Measurements from ENCODE around the gene FLNC.

FLNC gene

DNA sequence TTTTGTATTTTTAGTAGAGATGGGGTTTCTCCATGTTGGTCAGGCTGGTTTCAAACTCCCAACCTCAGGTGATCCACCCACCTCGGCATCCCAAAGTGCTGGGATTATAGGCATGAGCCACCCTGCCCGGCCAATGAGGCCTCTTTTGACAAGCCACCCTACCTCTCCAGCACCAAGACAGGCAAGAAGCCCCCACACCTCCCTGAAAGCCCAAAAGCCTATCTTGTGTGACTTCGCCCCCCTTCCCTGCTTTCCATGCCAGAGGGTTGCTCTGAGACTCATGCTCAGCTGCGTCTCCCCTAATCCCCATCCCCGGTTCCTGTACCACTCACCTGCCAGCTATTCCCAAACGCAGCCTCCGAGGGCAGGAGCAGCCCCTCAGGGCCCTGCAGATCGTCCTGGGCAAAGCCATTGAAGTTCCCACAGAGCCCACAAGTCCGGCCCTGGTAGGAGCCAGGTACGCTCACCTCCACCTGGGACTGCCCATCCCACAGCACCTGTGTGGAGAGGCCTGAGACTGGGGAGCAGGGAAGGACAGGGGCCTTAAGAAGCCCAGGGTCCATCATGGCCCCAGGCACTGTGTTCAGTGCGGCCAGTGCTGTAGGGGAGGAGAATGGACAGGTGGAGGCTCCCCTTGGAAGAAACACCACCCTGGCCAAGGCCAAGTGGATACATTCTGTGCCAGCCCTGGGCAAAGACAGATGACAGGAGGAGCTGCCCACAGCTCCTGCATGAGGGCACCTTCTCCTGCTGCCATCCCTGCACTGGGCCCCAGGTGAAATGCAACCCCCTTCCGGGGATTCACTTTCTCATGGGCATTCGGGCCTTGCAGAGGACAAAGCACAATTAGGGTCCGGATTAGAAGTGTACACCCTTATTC is 48.3 kb downstream of the FLNC start:
- Histone ChIP-seq H3K36me3 (ENCODE audit: low read length) (no peaks in the 10 kb centered on the region), H3K79me2 (ENCODE audit: insufficient read depth, low read length) (no peaks in the 10 kb centered on the region), H3F3A (ENCODE audit: insufficient read depth) (no peaks in the 10 kb centered on the region), H3K9me3 (ENCODE audit: insufficient read depth, low read length) (no peaks in the 10 kb centered on the region), H4K20me1 (ENCODE audit: low read depth, low read length) (no peaks in the 10 kb centered on the region), H3K9ac (ENCODE audit: low read length) (no peak overlapping the region), H3K4me2 (ENCODE audit: low read depth, low read length, poor library complexity, severe bottlenecking) (no peak overlapping the region), H3K27me3 (ENCODE audit: low read length) (no peaks in the 10 kb centered on the region), H3K4me3 (ENCODE audit: insufficient read depth, low read length, poor library complexity, severe bottlenecking) (no peak overlapping the region), H3K27ac (ENCODE audit: low read depth, low read length) (no peak overlapping the region), H2AFZ (ENCODE audit: low read depth, low read length, severe bottlenecking) (no peak overlapping the region), H3K9me2 (replicated peaks; ENCODE audit: insufficient read depth, low read length) (no peaks in the 10 kb centered on the region)
- no peak for TF ChIP-seq CTCF (IDR thresholded peaks at IDR 0.05; ENCODE audit: insufficient read depth, low read length, poor library complexity, severe bottlenecking)

DNA sequence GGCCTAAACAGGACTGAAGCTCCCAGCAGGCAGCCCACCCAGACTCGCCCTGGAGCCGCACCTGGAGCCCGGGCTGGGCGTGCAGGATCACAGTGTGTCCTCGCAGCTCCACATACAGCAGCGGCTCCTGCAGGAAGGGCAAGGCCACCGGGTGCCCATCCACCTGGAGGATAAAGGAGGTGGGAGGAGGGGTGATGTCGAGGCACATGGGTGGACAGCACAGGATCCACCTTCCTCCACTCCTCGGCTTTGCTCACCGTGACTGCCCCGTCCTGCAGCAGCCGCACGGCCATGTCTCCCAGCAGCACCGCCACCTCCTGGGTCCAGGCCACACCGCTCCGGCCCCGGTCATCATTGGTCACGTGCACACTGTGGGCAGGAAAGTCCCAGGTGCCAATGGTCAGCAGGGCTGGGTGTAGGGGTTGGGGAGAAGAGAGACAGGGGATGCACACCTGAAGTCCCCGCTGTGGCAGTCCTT is 49.3 kb downstream of the FLNC start:
- no peaks in the 10 kb centered on the region for H3K36me3 ChIP-seq (ENCODE audit: low read length)
- H3K4me3 ChIP-seq (ENCODE audit: insufficient read depth, low read length, poor library complexity, severe bottlenecking), result no peak overlapping the region
- H3K9me3 ChIP-seq (ENCODE audit: insufficient read depth, low read length), result no peaks in the 10 kb centered on the region
- no peak overlapping the region for H2AFZ ChIP-seq (ENCODE audit: low read depth, low read length, severe bottlenecking)
- H3K4me2 ChIP-seq (ENCODE audit: low read depth, low read length, poor library complexity, severe bottlenecking), result no peak overlapping the region
- TF ChIP-seq CTCF (IDR thresholded peaks at IDR 0.05; ENCODE audit: insufficient read depth, low read length, poor library complexity, severe bottlenecking) (no peak), EZH2phosphoT487 (conservative IDR thresholded peaks at IDR 0.05; ENCODE audit: low read length) (no peak)
- H3K27ac ChIP-seq (ENCODE audit: low read depth, low read length), result no peak overlapping the region
- no peaks in the 10 kb centered on the region for H3K9me2 ChIP-seq (replicated peaks; ENCODE audit: insufficient read depth, low read length)
- no peaks in the 10 kb centered on the region for H4K20me1 ChIP-seq (ENCODE audit: low read depth, low read length)
- no peak overlapping the region for H3K9ac ChIP-seq (ENCODE audit: low read length)
- H3K27me3 ChIP-seq (ENCODE audit: low read length), result no peaks in the 10 kb centered on the region
- H3F3A ChIP-seq (ENCODE audit: insufficient read depth), result no peaks in the 10 kb centered on the region
- no peaks in the 10 kb centered on the region for H3K79me2 ChIP-seq (ENCODE audit: insufficient read depth, low read length)

DNA sequence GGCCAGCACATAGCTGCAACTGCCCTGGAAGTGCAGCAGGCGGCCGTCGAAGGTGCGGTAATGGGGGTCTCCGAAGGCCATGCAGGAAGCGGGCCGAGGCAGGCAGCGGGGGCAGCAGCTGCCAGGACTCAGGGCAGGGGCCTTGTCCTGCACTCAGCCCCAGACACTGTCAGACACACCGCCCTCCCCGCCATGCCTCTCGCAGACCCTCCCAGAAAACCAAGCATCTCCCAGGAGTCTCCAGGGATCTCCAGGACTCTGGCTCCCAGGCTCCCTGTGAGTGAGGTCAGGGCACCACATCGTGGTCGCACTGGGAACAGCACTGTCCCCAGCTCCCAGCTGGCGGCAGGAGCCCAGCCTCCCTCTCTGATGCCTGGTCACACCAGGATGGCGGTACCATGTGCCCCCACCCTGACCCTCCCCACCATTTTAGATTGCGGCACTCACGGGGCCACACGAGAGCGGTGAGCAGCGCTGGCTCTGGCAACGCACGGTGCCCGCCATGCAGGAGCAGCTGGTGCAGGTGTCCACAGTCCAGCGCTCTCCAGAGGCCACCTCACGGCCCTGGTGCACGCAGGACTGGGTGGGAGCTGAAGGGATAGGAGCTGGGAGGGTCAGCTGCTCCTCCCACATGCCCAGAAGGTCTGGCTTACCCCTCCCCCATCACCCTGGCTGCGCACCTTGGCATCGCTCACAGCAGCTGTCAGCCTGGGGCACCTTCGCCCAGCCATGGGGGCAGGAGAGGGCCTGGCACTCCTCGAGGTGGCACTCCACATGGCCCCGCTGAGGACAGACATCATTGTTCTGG is 49.9 kb downstream of the FLNC start:
- Histone ChIP-seq H3K4me2 (ENCODE audit: low read depth, low read length, poor library complexity, severe bottlenecking) (no peak overlapping the region), H3K4me3 (ENCODE audit: insufficient read depth, low read length, poor library complexity, severe bottlenecking) (no peak overlapping the region), H3K9ac (ENCODE audit: low read length) (no peak overlapping the region), H3K79me2 (ENCODE audit: insufficient read depth, low read length) (no peaks in the 10 kb centered on the region), H2AFZ (ENCODE audit: low read depth, low read length, severe bottlenecking) (no peak overlapping the region), H4K20me1 (ENCODE audit: low read depth, low read length) (no peaks in the 10 kb centered on the region), H3K27me3 (ENCODE audit: low read length) (no peaks in the 10 kb centered on the region), H3K27ac (ENCODE audit: low read depth, low read length) (no peak overlapping the region), H3K9me3 (ENCODE audit: insufficient read depth, low read length) (no peaks in the 10 kb centered on the region), H3F3A (ENCODE audit: insufficient read depth) (no peaks in the 10 kb centered on the region), H3K9me2 (replicated peaks; ENCODE audit: insufficient read depth, low read length) (no peaks in the 10 kb centered on the region), H3K36me3 (ENCODE audit: low read length) (no peaks in the 10 kb centered on the region)
- no peak for TF ChIP-seq EZH2phosphoT487 (conservative IDR thresholded peaks at IDR 0.05; ENCODE audit: low read length)
- no peak for TF ChIP-seq CTCF (IDR thresholded peaks at IDR 0.05; ENCODE audit: insufficient read depth, low read length, poor library complexity, severe bottlenecking)

Measured in SU-DHL-6 (cell line).